ENCODE results near the gene CLDN6. TPM values are rescaled to one million over a fixed set of nuclear protein-coding genes. Genes with fewer than 3 reads are reported as not detected.

The CLDN6 gene

GRCh38 chr16:2966043-2966807 is 51.8 kb downstream of the CLDN6 start:
- Histone ChIP-seq H3K36me3 (ENCODE audit: control insufficient read depth, insufficient read depth, low read length) (no peaks in the 10 kb centered on the region), H3K27ac (ENCODE audit: low read depth, low read length) (no peak overlapping the region), H3K23ac (ENCODE audit: low read length) (no peak overlapping the region), H3K79me1 (ENCODE audit: low read length) (peaks cover 4% of the 10 kb centered on the region), H3K56ac (ENCODE audit: low read length) (no peak overlapping the region), H2BK15ac (replicated peaks; ENCODE audit: low read depth) (no peak overlapping the region), H3K4ac (ENCODE audit: low read depth, low read length) (no peak overlapping the region), H3K9ac (ENCODE audit: low read length) (no peak overlapping the region), H3K27me3 (ENCODE audit: insufficient read depth, low read length, poor library complexity) (no peaks in the 10 kb centered on the region), H3K18ac (ENCODE audit: low read length) (no peak overlapping the region), H4K5ac (ENCODE audit: low read length) (no peak overlapping the region), H3K4me3 (ENCODE audit: low read length) (no peak overlapping the region), H2BK120ac (ENCODE audit: low read depth, low read length) (no peak overlapping the region), H2BK5ac (ENCODE audit: low read length) (no peak overlapping the region), H4K8ac (ENCODE audit: low read depth, low read length) (no peak overlapping the region), H3K79me2 (ENCODE audit: control insufficient read depth, insufficient read depth, low read length) (peaks cover 4% of the 10 kb centered on the region), H2AK5ac (ENCODE audit: low read length) (no peak overlapping the region), H3K4me2 (ENCODE audit: low read length) (no peak overlapping the region), H3K4me1 (ENCODE audit: control insufficient read depth, low read depth, low read length) (no peaks in the 10 kb centered on the region)
- no peak for DNase-seq
- WGBS (ENCODE audit: extremely low coverage, insufficient coverage, low lambda C conversion rate) = no CpG with 5 or more reads among the region's 39 CpGs

Small RNA genes within 50 kb of the gene (small RNA-seq; reads per million reads assigned to genes)
- gene LINC00514 (ENCODE audit: insufficient read depth) = not detected
